ENCODE measurements around the gene CD300LD. TPM values are rescaled to one million over a fixed set of nuclear protein-coding genes. Genes with fewer than 3 reads are reported as not detected.

The CD300LD gene
- total and polyA plus RNA-seq, 2 experiments from 2014 or later = not detected

GRCh38 chr17:74616696-74617095 is 24.6 kb upstream of the CD300LD start:
- Mint-ChIP-seq H3K27ac (no peak overlapping the region), H3K9me3 (peaks cover 2% of the 10 kb centered on the region; the same call in 2 of the 3 replicates), H3K36me3 (ENCODE audit: low read depth) (no peaks in the 10 kb centered on the region), H3K4me1 (no peaks in the 10 kb centered on the region), H3K4me3 (no peak overlapping the region), H3K27me3 (ENCODE audit: insufficient read depth, low read depth, poor library complexity) (peaks cover 16% of the 10 kb centered on the region)
- Histone ChIP-seq H3K4me1 (ENCODE audit: insufficient read depth) (no peaks in the 10 kb centered on the region), H3F3A (replicated peaks; ENCODE audit: low read depth) (no peaks in the 10 kb centered on the region), H3K27me3 (ENCODE audit: insufficient read depth) (no peaks in the 10 kb centered on the region), H4K20me1 (replicated peaks; ENCODE audit: insufficient read depth) (no peaks in the 10 kb centered on the region), H3K79me2 (replicated peaks; ENCODE audit: insufficient read depth) (no peaks in the 10 kb centered on the region), H3K27ac (ENCODE audit: low read depth) (no peak overlapping the region), H3K9me2 (ENCODE audit: insufficient read depth) (no peaks in the 10 kb centered on the region), H3K4me2 (no peak overlapping the region), H3K36me3 (ENCODE audit: insufficient read depth) (no peaks in the 10 kb centered on the region), H2AFZ (no peak overlapping the region), H3K4me3 (no peak overlapping the region)
- TF ChIP-seq CTCF (conservative IDR thresholded peaks at IDR 0.05; ENCODE audit: low read depth in 2 of 2) (no peak), EZH2phosphoT487 (IDR thresholded peaks at IDR 0.05; ENCODE audit: unreplicated experiment) (no peak), ZNF462 (CRISPR knock-in tag; IDR thresholded peaks at IDR 0.05) (no peak), EZH2 (IDR thresholded peaks at IDR 0.05; ENCODE audit: low read depth, unreplicated experiment) (no peak), NANOG (IDR thresholded peaks at IDR 0.05; ENCODE audit: borderline replicate concordance) (no peak), ZNF331 (CRISPR knock-in tag; IDR thresholded peaks at IDR 0.05; ENCODE audit: low read depth) (no peak), POLR2AphosphoS5 (IDR thresholded peaks at IDR 0.05; ENCODE audit: low read depth) (no peak), ETS1 (IDR thresholded peaks at IDR 0.05) (no peak), REST (IDR thresholded peaks at IDR 0.05; ENCODE audit: unreplicated experiment) (no peak), ZNF114 (CRISPR knock-in tag; IDR thresholded peaks at IDR 0.05) (no peak), JUNB (IDR thresholded peaks at IDR 0.05; ENCODE audit: unreplicated experiment) (no peak), STAT1 (IDR thresholded peaks at IDR 0.05; ENCODE audit: unreplicated experiment) (no peak), CREB1 (CRISPR knock-in tag; IDR thresholded peaks at IDR 0.05; ENCODE audit: low read depth) (no peak)
- ATAC-seq (no peak), DNase-seq (ENCODE audit: low spot score) (no peak)

Measured in GM23338 (cell line).